ENCODE data around the gene BID. TPM values are rescaled to one million over a fixed set of nuclear protein-coding genes. Genes with fewer than 3 reads are reported as not detected.
A peak's percentile ranks its signal among the peaks of the same experiment; 100 is the strongest.

Gene BID
- total and polyA plus RNA-seq, 2 of the 4 experiments (the other 2 are of a cell fraction): 69.5 to 240 TPM

DNA sequence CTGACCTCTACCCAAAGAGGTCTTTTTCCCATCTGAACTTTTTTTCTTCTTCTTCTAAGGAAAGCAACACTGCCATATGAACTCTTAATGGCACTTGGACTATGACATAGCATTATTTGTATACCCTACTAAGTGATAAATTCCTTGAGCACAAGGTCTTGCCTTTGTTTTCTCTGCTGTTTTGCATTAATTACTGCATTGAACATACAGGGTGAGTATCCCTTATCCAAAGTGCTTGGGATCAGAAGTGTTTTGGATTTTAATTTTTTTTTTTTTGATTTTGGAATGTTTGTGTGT is 48.8 kb downstream of the BID start (continued):
- TF ChIP-seq NFE2L2 (IDR thresholded peaks at IDR 0.05; ENCODE audit: low read depth, low read length) (no peak), RFX5 (IDR thresholded peaks at IDR 0.05; ENCODE audit: low read depth, low read length) (no peak), MAFK (IDR thresholded peaks at IDR 0.05; ENCODE audit: low read depth, low read length) (no peak)

DNA sequence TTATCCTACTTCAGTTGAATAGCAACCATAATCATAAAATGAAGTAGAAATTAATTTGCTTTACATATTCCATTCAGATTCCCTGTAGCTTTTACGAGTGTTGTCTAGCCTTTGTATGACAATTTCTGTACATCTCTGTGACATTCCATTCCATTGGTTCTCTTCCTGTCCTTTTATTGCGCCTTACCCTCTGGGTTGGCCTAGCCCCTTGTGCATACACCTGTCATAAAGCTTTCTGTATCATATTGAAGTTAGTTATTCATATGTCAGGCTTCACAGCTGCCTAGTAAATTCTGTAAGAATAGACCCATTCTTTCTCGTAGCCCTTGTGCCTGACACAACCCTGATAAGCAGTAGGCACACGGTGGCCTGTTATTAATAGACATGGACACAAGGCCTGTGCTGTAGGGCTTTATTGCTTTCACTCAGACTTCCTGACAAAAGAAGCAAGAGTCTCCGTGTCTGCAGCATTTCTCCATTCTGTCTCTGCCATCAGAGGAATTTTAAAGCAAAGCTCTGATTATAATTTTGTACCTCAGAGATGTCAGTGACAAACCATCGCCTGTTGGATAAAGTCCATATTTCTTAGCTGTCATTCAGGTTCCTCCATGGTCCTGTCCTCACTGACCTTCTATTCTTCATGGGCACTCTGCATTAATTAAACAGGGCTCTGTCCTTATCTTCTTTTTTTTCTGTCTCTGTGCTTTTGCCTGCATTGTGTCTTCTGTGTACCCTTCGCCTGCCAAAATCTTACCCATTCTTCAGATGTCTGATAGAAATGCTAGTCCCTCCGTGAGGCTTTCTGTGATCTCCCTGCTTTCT is 49.4 kb downstream of the BID start:
- BruUV-seq (replicated peaks): no TSS peak
- WGBS, 2 experiments (ENCODE audit: extremely low coverage in 2 of 2, insufficient read length in 1 of 2): 90% methylated on average over 2 of the region's 8 CpGs; no CpG with 5 or more reads in 1 of the 2 experiments
- no peaks in the 10 kb centered on the region for H3K27me3 ChIP-seq (ENCODE audit: control insufficient read depth, insufficient read depth, low read length)
- peaks cover 5% of the 10 kb centered on the region for H4K20me1 ChIP-seq (ENCODE audit: insufficient read depth, low read length)
- peak overlapping the region; percentile 69 for H2BK20ac ChIP-seq (ENCODE audit: low read depth, low read length)
- CTCF ChIA-PET: no interaction called here
- H3K36me3 ChIP-seq (ENCODE audit: control insufficient read depth, insufficient read depth, low read length): peaks cover 20% of the 10 kb centered on the region
- H2BK5ac ChIP-seq (ENCODE audit: low read depth, low read length, poor library complexity, severe bottlenecking): peak overlapping the region; percentile 88
- H3K4me3 ChIP-seq (ENCODE audit: insufficient read depth, low read depth, low read length): no peak overlapping the region
- peak overlapping the region; percentile 76 for H2BK120ac ChIP-seq (ENCODE audit: low read depth, low read length)
- H3K4me1 ChIP-seq (ENCODE audit: control insufficient read depth, insufficient read depth, low read length): peaks cover 29% of the 10 kb centered on the region
- no peak for DNase-seq
- H3K4me2 ChIP-seq (ENCODE audit: low read depth, low read length): 0 out of 2 replicates have a peak overlapping the region, but pooled peaks have one; percentile 7
- POLR2A ChIA-PET (ENCODE audit: unreplicated experiment): no interaction called here
- in situ Hi-C loops (cut with MboI; ENCODE audit: low sequenced_read_pairs): loop anchor here (10.0 kb wide), 1 partner anchor 160 kb away; the partner anchor contains the start of gene SLC25A18
- H3K18ac ChIP-seq (ENCODE audit: low read depth, low read length): peak overlapping the region; percentile 69
- H3K27ac ChIP-seq (ENCODE audit: insufficient read depth, low read length): peak overlapping the region; percentile 80; the same call in 1 of the 2 replicates
- no peak for ATAC-seq (ENCODE audit: low read depth)
- H3K4ac ChIP-seq (ENCODE audit: low read depth, low read length): peak overlapping the region; percentile 80
- peak overlapping the region; percentile 71 for H4K5ac ChIP-seq (ENCODE audit: low read depth, low read length)
- H2BK15ac ChIP-seq (ENCODE audit: low read depth, low read length): peak overlapping the region; percentile 57
- H3K9me3 ChIP-seq (ENCODE audit: control insufficient read depth, insufficient read depth, low read length): no peaks in the 10 kb centered on the region
- H2AFZ ChIP-seq (replicated peaks; ENCODE audit: low read length, poor library complexity): no peak overlapping the region
- H3K79me1 ChIP-seq (ENCODE audit: low read depth in 1 of 2, low read length in 2 of 2): peaks cover 18 to 52% of the 10 kb centered on the region in 2 experiments
- peak overlapping the region; percentile 67 for H3K14ac ChIP-seq (replicated peaks; ENCODE audit: low read depth, low read length)
- no peak overlapping the region for H2AK9ac ChIP-seq (replicated peaks; ENCODE audit: low read depth, low read length, poor library complexity)
- dilution Hi-C loops (cut with HindIII; ENCODE audit: low sequenced_read_pairs, unreplicated experiment): no loop called here
- peaks cover 32% of the 10 kb centered on the region for H3K9me1 ChIP-seq (ENCODE audit: insufficient read depth, low read length)
- intact Hi-C loops (cut with micrococcal nuclease): no loop called here
- peak overlapping the region; percentile 30 for H2AK5ac ChIP-seq (ENCODE audit: low read depth, low read length)
- H3K23ac ChIP-seq (ENCODE audit: low read depth, low read length): peak overlapping the region; percentile 81
- no peak overlapping the region for H3K9ac ChIP-seq (ENCODE audit: low read depth, low read length)
- H4K8ac ChIP-seq (ENCODE audit: low read depth in 2 of 2, low read length in 2 of 2): peak overlapping the region; percentile 44 to 62; a peak in 3 of 4 replicates
- H4K91ac ChIP-seq (ENCODE audit: insufficient read depth, low read depth, low read length): peak overlapping the region; percentile 69
- peak overlapping the region; percentile 70; the same call in 1 of the 2 replicates for H3K56ac ChIP-seq (ENCODE audit: extremely low read depth, insufficient read depth, low read length)
- TF ChIP-seq RCOR1 (IDR thresholded peaks at IDR 0.05; ENCODE audit: insufficient replicate concordance, low read length): no peak
- TF ChIP-seq RAD21 (IDR thresholded peaks at IDR 0.05; ENCODE audit: low read length): no peak
- TF ChIP-seq SMC3 (IDR thresholded peaks at IDR 0.05; ENCODE audit: low read depth, low read length): no peak
- TF ChIP-seq CHD1 (IDR thresholded peaks at IDR 0.05; ENCODE audit: low read depth, low read length): no peak
- no peak for TF ChIP-seq MXI1 (IDR thresholded peaks at IDR 0.05; ENCODE audit: borderline replicate concordance, low read depth, low read length)
- TF ChIP-seq NFE2L2 (IDR thresholded peaks at IDR 0.05; ENCODE audit: low read depth, low read length): no peak
- no peak for TF ChIP-seq POLR2A (IDR thresholded peaks at IDR 0.05; ENCODE audit: low read depth, low read length)
- no peak for TF ChIP-seq RFX5 (IDR thresholded peaks at IDR 0.05; ENCODE audit: low read depth, low read length)
- TF ChIP-seq, protein P1, sequence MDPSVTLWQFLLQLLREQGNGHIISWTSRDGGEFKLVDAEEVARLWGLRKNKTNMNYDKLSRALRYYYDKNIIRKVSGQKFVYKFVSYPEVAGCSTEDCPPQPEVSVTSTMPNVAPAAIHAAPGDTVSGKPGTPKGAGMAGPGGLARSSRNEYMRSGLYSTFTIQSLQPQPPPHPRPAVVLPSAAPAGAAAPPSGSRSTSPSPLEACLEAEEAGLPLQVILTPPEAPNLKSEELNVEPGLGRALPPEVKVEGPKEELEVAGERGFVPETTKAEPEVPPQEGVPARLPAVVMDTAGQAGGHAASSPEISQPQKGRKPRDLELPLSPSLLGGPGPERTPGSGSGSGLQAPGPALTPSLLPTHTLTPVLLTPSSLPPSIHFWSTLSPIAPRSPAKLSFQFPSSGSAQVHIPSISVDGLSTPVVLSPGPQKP (IDR thresholded peaks at IDR 0.05; ENCODE audit: borderline replicate concordance, low read depth, low read length): no peak
- TF ChIP-seq, protein P2, sequence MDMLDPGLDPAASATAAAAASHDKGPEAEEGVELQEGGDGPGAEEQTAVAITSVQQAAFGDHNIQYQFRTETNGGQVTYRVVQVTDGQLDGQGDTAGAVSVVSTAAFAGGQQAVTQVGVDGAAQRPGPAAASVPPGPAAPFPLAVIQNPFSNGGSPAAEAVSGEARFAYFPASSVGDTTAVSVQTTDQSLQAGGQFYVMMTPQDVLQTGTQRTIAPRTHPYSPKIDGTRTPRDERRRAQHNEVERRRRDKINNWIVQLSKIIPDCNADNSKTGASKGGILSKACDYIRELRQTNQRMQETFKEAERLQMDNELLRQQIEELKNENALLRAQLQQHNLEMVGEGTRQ (IDR thresholded peaks at IDR 0.05; ENCODE audit: low read depth, low read length): no peak
- no peak for TF ChIP-seq MAZ (IDR thresholded peaks at IDR 0.05; ENCODE audit: borderline replicate concordance, low read depth, low read length)
